Activated T-cell treated with anti-CD3 and anti-CD28 coated beads for 4 hours (primary cell): ENCODE results near the gene IL18RAP.

Experiments
- DNase-seq: peaks from one replicate; pipeline ENCODE4 v3.0.0-alpha.2; 2020

IL18RAP gene

GRCh38 chr2:102461188-102461587 is 38.2 kb downstream of the IL18RAP start:
- no peak for DNase-seq

DNA sequence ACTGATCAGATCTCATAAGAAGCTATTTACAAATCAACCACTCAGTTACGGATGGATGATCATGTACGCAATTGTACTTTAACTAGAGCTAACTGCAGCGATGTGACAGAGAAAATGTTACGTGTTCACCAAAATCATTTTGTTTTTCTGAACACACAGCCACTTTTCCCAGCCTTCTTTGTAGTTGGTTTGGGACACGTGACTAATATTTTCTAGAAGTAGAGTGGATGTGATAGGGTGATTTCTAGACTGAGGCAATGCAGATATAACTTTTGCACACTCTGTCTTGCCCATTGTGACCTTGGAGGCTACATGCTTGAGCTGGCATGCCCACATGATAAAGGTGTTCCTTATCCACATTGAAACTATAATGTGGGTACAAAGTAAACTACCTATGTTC is 40.2 kb downstream of the IL18RAP start:
- no peak for DNase-seq

DNA sequence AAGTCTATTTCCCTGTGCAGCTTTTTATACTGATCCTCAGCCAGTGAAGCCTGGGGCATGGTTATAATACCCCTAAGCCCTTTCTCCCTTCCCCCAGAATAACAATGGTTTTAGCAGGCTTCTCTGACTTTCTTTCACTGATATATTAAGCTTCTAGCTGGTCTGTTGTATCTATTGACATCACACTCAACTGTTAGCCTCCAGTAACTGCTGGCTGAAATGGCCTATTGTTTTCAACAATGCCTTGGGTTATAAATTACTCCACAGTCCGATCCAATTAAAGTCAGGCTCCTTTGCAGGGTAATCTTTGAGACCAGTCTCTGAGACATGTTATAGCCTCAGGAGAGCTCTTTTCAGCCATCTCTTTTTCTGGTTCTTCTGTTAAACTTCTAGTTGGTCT is 47.2 kb downstream of the IL18RAP start:
- no peak for DNase-seq

- DNase-seq: peak; percentile 38
These were observed 50.1 kb downstream of the IL18RAP start, which contains the start of gene SLC9A4 for GRCh38 chr2:102473020-102473419. Gene SLC9A4 (plus strand): TSS chr2:102473226. CDS start chr2:102473760, 534 bp downstream.

DNA sequence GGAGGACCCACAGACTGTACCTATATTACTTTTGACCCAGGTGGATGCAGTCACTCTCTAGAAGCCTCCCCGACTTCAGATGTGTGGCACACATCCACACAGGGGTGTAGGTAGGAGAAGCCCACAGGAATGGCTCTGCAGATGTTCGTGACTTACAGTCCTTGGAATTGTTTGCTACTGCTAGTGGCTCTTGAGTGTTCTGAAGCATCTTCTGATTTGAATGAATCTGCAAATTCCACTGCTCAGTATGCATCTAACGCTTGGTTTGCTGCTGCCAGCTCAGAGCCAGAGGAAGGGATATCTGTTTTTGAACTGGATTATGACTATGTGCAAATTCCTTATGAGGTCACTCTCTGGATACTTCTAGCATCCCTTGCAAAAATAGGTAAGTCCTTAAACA is 50.7 kb downstream of the IL18RAP start:
- no peak for DNase-seq

- DNase-seq: no peak
These were observed 51.8 kb downstream of the IL18RAP start for GRCh38 chr2:102474785-102475184.

DNA sequence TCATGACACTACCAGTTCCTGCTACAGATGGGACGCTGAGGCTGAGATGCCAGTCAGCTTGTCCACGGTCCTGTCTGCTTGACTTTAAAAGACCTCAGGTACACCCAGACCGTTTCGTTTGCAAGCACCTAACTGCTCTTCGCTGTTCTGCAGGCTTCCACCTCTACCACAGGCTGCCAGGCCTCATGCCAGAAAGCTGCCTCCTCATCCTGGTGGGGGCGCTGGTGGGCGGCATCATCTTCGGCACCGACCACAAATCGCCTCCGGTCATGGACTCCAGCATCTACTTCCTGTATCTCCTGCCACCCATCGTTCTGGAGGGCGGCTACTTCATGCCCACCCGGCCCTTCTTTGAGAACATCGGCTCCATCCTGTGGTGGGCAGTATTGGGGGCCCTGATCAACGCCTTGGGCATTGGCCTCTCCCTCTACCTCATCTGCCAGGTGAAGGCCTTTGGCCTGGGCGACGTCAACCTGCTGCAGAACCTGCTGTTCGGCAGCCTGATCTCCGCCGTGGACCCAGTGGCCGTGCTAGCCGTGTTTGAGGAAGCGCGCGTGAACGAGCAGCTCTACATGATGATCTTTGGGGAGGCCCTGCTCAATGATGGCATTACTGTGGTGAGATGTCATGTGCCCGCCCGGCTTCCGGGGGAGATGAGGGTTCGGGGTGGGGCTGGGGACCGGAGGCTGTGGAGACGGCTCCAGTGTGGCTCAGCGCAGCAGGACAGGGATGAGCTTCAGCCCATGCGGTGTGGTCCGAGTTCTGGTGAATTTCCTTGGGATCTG is 55.9 kb downstream of the IL18RAP start:
- no peak for DNase-seq

GRCh38 chr2:102480285-102481195 is 57.6 kb downstream of the IL18RAP start:
- no peak for DNase-seq

GRCh38 chr2:102481931-102482330 is 59.0 kb downstream of the IL18RAP start:
- DNase-seq: no peak

DNA sequence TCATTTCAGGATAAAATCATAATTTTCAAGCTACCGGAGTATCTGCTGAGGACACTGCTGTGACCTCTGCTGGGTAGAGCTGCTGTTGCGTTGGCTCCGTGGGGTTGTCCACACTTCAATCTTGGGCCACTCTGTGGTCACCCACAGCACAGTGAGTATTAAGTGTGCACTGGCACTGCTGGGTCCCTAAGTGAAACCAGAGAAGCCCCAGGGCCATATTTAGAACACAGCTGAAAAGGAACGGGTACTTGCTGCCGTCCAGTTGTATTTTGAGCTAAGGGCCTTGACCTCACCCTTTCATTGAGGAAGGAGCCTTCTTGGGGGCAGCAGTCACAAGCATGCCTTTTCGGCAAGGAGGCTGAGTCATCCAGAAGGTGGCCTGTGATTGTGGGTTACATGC is 60.1 kb downstream of the IL18RAP start:
- no peak for DNase-seq

DNA sequence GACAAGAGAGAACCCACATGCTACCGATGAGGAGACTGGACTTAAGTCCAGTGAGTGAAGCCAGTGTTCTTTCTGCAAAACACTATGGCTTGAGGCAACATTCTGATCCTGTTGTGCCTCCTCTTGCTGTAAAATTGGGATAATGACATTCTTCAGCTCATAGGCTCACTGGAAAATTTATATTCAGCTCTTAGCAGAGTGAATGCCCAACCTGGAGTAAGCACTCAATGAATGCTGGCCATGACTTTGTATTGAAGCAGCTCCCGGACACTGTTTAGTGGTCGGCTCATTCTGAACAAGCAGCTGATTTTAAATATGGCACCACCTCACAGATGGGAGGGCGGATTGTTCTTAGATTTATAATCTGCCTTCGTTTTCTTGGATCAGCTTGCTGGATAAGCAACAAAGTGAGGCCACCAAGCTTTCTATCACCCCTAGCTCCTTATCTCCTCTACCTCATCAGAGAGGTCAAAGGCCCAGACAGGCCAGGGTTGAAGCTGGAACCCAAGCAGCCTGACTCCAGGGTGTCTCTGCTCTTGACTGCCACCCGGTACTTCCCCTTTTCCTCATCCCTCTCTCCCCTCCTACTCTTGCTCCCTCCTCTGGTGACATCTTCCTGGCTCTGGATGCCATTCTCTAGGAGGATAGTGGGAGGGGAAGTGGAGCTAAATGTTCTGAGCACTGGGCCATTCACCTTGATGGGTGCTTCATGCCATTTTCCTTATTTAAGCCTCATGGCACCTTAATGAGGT is 61.5 kb downstream of the IL18RAP start:
- no peak for DNase-seq

DNA sequence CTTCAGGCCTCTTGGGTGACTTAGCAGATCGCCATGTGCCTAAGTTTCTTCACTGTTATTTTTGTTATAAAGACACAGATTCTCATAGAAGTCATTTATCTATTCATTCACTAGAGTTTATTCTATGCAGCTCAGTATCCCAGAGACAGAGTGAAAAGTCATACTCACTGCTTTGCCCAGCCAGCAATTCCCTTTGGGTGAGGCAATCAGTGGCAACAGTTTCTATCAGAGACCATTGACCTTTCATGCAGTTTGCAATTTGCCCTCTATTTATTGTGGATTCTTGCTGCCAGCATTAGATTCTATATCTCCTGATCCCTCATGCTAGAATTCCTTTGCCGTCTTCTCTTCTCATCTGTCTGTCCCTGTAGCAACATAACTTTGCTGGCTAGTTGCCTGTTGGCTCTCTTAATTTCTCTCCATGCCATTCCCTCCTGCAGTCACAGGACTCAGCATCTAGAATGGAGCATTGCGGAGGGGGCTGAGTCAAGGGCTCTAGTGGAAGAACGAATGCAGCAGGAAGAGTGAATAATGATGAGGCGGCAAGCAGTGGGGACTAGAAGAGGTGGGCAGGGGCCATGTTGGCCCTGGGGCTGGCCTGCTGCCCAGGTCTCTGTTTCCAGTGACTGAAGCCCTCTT is 62.3 kb downstream of the IL18RAP start:
- DNase-seq: no peak

DNA sequence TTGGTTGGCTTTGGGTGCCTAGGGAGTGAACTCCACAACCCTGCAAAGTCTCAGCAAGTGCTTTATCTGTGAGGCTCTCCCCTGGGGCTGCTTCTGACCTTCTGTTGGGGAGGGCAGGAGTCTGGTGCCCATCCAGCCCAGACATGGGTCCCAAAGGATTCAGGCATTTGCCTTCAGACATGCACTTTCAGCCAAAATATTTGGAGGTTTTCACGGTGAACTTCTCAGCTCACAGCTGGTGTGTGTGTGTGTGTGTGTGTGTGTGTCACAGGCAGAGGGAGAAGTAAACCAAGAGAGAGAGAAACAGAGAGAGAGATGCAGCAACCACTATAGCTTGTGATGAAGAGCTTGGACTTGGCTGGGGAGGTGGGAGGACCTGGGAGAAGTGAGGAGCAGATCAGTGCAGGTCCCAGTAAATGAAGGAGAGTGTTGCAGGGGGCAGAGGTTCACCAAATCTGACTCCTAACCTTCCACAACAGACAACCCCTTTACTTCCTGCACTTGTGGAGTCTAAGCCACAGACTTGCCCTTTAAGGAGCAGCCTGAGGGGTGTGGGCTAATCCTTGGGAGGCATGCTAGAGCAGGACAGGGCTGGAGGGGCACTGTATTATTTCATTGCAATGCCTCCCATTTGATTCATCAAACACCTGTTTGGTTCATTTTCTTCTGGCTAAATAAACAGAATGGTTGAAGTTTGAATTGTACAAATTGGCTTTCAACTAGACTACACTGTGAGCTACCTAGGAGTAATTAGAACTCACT is 64.2 kb downstream of the IL18RAP start:
- DNase-seq: no peak

DNA sequence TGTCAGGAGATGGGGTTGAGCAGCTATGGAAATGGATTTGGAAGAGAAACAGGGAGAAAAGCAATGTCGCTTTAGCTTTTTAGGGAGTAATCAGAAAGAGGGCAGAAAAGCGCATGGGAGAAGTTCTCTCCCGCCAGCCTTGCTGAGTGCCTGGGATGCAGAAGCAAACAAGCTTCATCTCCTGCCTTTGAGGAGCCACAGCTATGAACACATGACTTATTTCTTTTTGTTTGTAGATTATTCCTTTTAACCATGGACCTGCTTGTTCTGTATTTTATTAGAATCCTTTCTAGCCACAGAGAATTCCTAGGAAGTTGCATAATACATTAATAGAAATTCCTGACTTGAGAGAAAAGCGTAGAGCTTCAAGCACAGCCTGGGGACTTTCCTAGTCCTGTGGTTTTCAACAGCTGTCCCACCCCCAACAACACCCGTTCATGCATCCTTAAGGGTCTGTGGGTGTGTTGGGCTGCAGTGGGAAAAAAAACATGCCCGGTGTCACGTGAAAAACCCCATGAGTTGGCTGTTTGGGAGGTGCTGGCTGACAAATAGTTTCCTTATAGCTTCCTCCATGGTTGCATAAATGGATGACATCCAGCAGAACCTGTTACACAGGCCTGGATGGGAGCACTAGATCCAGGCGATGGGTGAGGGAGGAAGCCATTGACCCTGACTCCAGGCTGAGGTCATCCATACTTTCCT is 65.0 kb downstream of the IL18RAP start:
- DNase-seq: no peak

GRCh38 chr2:102489646-102490045 is 66.7 kb downstream of the IL18RAP start:
- DNase-seq: no peak

GRCh38 chr2:102492006-102492405 is 69.0 kb downstream of the IL18RAP start:
- no peak for DNase-seq

DNA sequence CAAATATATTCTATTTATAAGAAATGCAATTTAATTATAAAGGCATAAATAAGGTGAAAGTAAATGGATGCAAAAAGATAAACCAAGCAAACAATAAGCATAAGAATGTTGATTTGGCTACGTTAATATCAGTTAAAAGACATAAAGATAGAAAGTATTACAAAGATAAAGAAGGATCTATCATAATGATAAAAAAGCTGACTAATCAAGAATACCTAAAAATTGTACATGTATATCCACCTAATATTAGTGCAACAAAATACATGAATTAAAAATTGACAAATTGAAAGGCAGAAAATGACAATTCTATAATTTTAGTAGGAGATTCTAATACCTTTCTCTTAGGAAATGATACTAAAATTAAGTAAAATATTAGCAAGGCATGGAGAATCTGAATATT is 71.6 kb downstream of the IL18RAP start:
- no peak for DNase-seq

GRCh38 chr2:102498414-102498813 is 75.5 kb downstream of the IL18RAP start:
- DNase-seq: no peak

- no peak for DNase-seq
These were observed 76.6 kb downstream of the IL18RAP start for GRCh38 chr2:102499558-102499957.
